Osteoblast (primary cell): Measurements from ENCODE around the gene PRDX3. TPM values are rescaled to one million over a fixed set of nuclear protein-coding genes. Genes with fewer than 3 reads are reported as not detected.

Source experiments
- DNase-seq: peaks from one replicate; pipeline ENCODE4 v3.0.0; 2011; ENCODE audit warnings: low spot score, mixed read lengths; ENCODE audit not compliant: insufficient read length; ENCODE audit errors: missing footprints
- H2AFZ ChIP-seq: 2 replicates; pipeline ENCODE4 v1.6.0; 2011; ENCODE audit warnings: mild to moderate bottlenecking, low read length
- H3K27ac ChIP-seq: 2 replicates; pipeline ENCODE4 v1.5.1; 2011; ENCODE audit warnings: mild to moderate bottlenecking, low read depth, low read length, moderate library complexity
- H3K27me3 ChIP-seq: 2 replicates; pipeline ENCODE4 v1.6.0; 2012; ENCODE audit warnings: mild to moderate bottlenecking, control low read depth, inconsistent platforms, low read length, moderate library complexity; ENCODE audit not compliant: insufficient read depth
- H3K36me3 ChIP-seq: 2 replicates; pipeline ENCODE4 v1.5.1; 2011; ENCODE audit warnings: mild to moderate bottlenecking, low read length, control low read depth, moderate library complexity; ENCODE audit not compliant: insufficient read depth
- H3K4me1 ChIP-seq: 2 replicates; pipeline ENCODE4 v1.5.1; 2011; ENCODE audit warnings: mild to moderate bottlenecking, low read length, control low read depth, moderate library complexity; ENCODE audit not compliant: insufficient read depth
- H3K4me2 ChIP-seq: 2 replicates; pipeline ENCODE4 v1.6.0; 2011; ENCODE audit warnings: mild to moderate bottlenecking, low read length; ENCODE audit not compliant: insufficient read depth
- H3K4me3 ChIP-seq: fragments of 200-600 bp; sonication (generic); 3 replicates; pipeline ENCODE4 v1.5.1; 2012; ENCODE audit warnings: mild to moderate bottlenecking, low read length, inconsistent platforms; ENCODE audit not compliant: insufficient read depth
- H3K79me2 ChIP-seq: 2 replicates; pipeline ENCODE4 v1.6.0; 2012; ENCODE audit warnings: mild to moderate bottlenecking, low read length, control low read depth, inconsistent platforms; ENCODE audit not compliant: insufficient read depth
- H3K9me3 ChIP-seq: 2 replicates; pipeline ENCODE4 v1.5.1; 2011; ENCODE audit warnings: low read depth, low read length, control low read depth
- H4K20me1 ChIP-seq: 2 replicates; pipeline ENCODE4 v1.6.0; 2012; ENCODE audit warnings: mild to moderate bottlenecking, low read length, control low read depth; ENCODE audit not compliant: insufficient read depth
- total RNA-seq: library from RNA; depleted of rRNA; stranded (reverse); fragments of >200 nt; gene quantifications from 2 replicates; pipeline ENCODE4 v1.2.3, GENCODE V29; 2012
- TF ChIP-seq, protein P1 (sequence below): IDR thresholded peaks from 2 replicates; pipeline ENCODE4 v1.5.1; 2011; ENCODE audit warnings: mild to moderate bottlenecking, low read depth, low read length, moderate library complexity; ENCODE audit errors: extremely low read depth

PRDX3 gene
- total RNA-seq, 1 donor: 119 TPM

DNA sequence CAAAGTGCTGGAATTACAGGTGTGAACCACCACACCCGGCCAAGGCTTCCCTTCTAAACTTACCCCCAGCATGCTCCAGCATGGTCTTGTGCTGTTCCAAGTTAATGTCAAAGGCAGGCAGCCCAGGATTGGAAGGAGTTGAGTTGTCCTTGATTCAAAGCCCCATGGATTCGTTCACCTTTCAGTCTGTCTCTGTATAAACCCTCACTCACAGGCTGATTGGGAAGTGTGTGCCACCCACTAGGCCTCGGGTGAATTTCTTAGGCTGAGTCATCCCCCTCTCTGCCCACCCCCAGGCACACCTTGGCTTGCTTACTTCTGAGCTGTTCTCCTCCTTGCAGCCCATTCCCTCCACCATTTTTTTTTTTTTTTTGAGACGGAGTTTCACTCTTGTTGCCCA lies 13.3 kb upstream of the PRDX3 start:
- Histone ChIP-seq H3K4me2 (no peak overlapping the region), H3K9me3 (no peaks in the 10 kb centered on the region), H3K79me2 (no peaks in the 10 kb centered on the region), H3K27me3 (no peaks in the 10 kb centered on the region), H2AFZ (no peak overlapping the region), H3K27ac (no peak overlapping the region), H4K20me1 (no peaks in the 10 kb centered on the region), H3K4me3 (no peak overlapping the region), H3K36me3 (no peaks in the 10 kb centered on the region), H3K4me1 (peaks cover 20% of the 10 kb centered on the region)
- TF ChIP-seq, protein P1, sequence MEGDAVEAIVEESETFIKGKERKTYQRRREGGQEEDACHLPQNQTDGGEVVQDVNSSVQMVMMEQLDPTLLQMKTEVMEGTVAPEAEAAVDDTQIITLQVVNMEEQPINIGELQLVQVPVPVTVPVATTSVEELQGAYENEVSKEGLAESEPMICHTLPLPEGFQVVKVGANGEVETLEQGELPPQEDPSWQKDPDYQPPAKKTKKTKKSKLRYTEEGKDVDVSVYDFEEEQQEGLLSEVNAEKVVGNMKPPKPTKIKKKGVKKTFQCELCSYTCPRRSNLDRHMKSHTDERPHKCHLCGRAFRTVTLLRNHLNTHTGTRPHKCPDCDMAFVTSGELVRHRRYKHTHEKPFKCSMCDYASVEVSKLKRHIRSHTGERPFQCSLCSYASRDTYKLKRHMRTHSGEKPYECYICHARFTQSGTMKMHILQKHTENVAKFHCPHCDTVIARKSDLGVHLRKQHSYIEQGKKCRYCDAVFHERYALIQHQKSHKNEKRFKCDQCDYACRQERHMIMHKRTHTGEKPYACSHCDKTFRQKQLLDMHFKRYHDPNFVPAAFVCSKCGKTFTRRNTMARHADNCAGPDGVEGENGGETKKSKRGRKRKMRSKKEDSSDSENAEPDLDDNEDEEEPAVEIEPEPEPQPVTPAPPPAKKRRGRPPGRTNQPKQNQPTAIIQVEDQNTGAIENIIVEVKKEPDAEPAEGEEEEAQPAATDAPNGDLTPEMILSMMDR: no peak
- DNase-seq: no peak

DNA sequence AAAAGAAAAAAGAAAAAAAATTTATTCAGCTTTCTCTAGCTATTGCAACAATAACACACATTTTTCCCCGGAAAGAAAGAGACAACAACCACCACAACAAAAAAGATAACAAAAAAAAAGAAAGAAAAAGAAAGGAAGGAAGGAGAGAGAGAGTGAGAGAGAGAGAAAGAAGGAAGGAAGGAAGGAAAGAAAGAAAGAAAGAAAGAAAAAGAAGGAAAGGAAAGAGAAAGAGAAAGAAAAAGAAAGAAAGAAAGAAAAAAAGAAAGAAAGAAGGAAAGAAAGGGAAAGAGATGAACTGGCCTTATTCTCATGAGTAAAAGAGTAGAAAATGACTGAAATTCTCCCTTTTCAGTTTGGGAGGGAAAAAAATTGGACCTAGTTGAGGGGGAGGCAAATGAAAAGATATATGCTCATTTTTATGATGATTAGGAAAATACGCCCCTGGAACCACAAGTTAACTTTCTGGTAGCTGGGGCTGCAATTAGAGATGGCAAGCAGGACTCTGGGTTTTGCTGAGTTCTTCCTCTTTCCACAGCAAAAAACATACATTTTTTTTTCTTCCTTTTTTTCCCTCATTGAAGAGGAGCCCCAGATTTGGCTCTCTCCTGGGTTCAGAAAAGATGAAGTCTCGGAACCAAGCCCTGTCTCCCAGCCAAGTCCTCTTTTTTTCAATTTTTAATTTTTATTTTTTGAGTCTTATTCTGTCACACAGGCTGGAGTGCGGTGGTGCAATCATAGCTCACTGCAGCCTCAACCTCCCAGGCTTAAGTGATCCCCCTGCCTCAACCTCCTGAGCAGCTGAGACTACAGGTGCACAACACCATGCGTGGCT lies 12.6 kb upstream of the PRDX3 start:
- Histone ChIP-seq H3K4me2 (peak overlapping the region; percentile 9), H3K4me1 (peaks cover 20% of the 10 kb centered on the region)

DNA sequence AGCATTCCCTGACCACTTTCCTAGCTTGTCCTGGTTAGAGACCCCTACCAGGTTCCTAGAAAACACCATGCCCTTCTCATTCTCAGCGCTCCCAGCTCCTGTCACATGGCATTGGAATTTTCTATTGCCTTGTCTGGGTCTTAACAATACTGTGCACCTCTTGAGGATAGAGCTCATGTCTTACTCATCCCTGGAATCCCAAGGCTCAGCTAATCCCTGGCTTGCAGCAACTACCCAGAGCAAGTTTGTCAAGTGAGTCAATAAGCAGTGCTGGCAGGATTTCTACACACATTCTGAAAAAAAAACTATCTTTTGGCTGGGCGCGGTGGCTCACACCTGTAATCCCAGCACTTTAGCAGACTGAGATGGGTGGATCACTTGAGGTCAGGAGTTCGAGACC lies 11.7 kb upstream of the PRDX3 start:
- Histone ChIP-seq H3K4me3 (no peak overlapping the region), H3K79me2 (no peaks in the 10 kb centered on the region), H3K36me3 (no peaks in the 10 kb centered on the region), H3K4me1 (peaks cover 20% of the 10 kb centered on the region), H4K20me1 (no peaks in the 10 kb centered on the region), H3K27ac (peak overlapping the region; percentile 78), H3K9me3 (no peaks in the 10 kb centered on the region), H2AFZ (no peak overlapping the region), H3K27me3 (no peaks in the 10 kb centered on the region), H3K4me2 (peak overlapping the region; percentile 9)
- TF ChIP-seq, protein P1: no peak
- peak; percentile 88 for DNase-seq

More for the DNA sequence above, 12.6 kb upstream of the PRDX3 start:
- Histone ChIP-seq H2AFZ (no peak overlapping the region), H3K79me2 (no peaks in the 10 kb centered on the region), H3K27ac (peak overlapping the region; percentile 78), H3K36me3 (no peaks in the 10 kb centered on the region), H4K20me1 (no peaks in the 10 kb centered on the region), H3K9me3 (no peaks in the 10 kb centered on the region), H3K27me3 (no peaks in the 10 kb centered on the region), H3K4me3 (no peak overlapping the region)
- no peak for DNase-seq
- TF ChIP-seq, protein P1: no peak

DNA sequence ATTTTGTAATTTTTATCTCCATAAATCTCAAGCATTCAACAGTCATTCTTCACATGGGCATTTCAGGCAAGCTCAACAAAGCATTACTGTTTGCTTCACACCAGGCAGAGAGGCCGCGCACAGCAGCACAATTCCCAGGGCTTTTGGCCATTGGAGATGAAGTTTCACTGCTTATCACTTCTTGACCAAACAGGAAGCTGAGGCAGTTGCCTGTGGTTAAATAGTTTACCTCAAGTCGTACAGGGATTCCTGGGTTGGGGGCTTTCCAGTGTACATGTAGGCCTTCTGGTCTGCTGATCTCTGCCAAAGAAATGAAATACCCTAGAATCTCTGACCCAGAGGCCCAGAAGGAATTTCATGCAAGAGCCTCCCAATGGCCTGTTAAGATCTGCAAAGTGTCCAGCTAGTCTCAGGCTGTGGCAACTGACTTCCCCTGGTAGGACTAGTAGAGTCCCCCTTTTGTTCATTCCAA lies 11.2 kb upstream of the PRDX3 start:
- Histone ChIP-seq H4K20me1 (no peaks in the 10 kb centered on the region), H3K27ac (peak overlapping the region; percentile 78), H3K36me3 (no peaks in the 10 kb centered on the region), H2AFZ (no peak overlapping the region), H3K79me2 (no peaks in the 10 kb centered on the region), H3K4me2 (peak overlapping the region; percentile 9), H3K9me3 (no peaks in the 10 kb centered on the region), H3K4me1 (peaks cover 20% of the 10 kb centered on the region), H3K4me3 (no peak overlapping the region), H3K27me3 (no peaks in the 10 kb centered on the region)
- peak; percentile 88 for DNase-seq
- TF ChIP-seq, protein P1: no peak
